Coronary artery (tissue), 2 donors: ENCODE measurements around the gene IL17RD.

Experiments used
- DNase-seq: peaks from one replicate; pipeline ENCODE4 v3.0.0-alpha.2; 2017; ENCODE audit warnings: low spot score
- H3K27ac ChIP-seq, 2 donors: fragments of 200-600 bp; sonication (generic); one replicate each; pipeline ENCODE4 v1.5.1; 2016 to 2019
- H3K4me3 ChIP-seq: fragments of 200-600 bp; sonication (generic); 2 replicates; pipeline ENCODE4 v1.5.1; 2016; ENCODE audit warnings: mild to moderate bottlenecking, moderate library complexity
- CTCF ChIP-seq: fragments of 200-600 bp; sonication (generic); IDR thresholded peaks from one replicate; pipeline ENCODE4 v1.5.1; 2019; ENCODE audit warnings: antibody characterized with exemption

The IL17RD gene

GRCh38 chr3:57143886-57144459, 21.2 kb downstream of the IL17RD start:
- H3K4me3 ChIP-seq, result no peak overlapping the region
- TF ChIP-seq CTCF, result no peak
- H3K27ac ChIP-seq, result no peak overlapping the region
- peak; percentile 50 for DNase-seq

GRCh38 chr3:57142411-57142723, 22.8 kb downstream of the IL17RD start:
- no peak for TF ChIP-seq CTCF
- H3K27ac ChIP-seq, result no peak overlapping the region
- DNase-seq, result peak; percentile 49
- no peak overlapping the region for H3K4me3 ChIP-seq

- DNase-seq, result peak; percentile 22
- TF ChIP-seq CTCF, result no peak
- Histone ChIP-seq H3K27ac (no peak overlapping the region), H3K4me3 (no peak overlapping the region)
These were observed 23.3 kb downstream of the IL17RD start for GRCh38 chr3:57141719-57142410.

GRCh38 chr3:57140894-57141293, 24.3 kb downstream of the IL17RD start:
- no peak overlapping the region for H3K27ac ChIP-seq
- no peak for TF ChIP-seq CTCF

GRCh38 chr3:57135964-57136719, 29.0 kb downstream of the IL17RD start:
- Histone ChIP-seq H3K27ac (no peak overlapping the region), H3K4me3 (no peak overlapping the region)
- no peak for TF ChIP-seq CTCF
- DNase-seq, result no peak

More at GRCh38 chr3:57140894-57141293, 24.3 kb downstream of the IL17RD start:
- peak; percentile 16 for DNase-seq
- H3K4me3 ChIP-seq, result no peak overlapping the region

- DNase-seq, result no peak
- TF ChIP-seq CTCF, result no peak
- Histone ChIP-seq H3K4me3 (no peak overlapping the region), H3K27ac (no peak overlapping the region)
These were observed 32.0 kb downstream of the IL17RD start for GRCh38 chr3:57133157-57133556.
